Measurements from ENCODE around the gene USP17L30.
"Not testable (repeated sequence)": the region's sequence is repeated elsewhere in the genome, so short reads cannot be mapped to it uniquely, and the experiment has no call there.

The USP17L30 gene, protein sequence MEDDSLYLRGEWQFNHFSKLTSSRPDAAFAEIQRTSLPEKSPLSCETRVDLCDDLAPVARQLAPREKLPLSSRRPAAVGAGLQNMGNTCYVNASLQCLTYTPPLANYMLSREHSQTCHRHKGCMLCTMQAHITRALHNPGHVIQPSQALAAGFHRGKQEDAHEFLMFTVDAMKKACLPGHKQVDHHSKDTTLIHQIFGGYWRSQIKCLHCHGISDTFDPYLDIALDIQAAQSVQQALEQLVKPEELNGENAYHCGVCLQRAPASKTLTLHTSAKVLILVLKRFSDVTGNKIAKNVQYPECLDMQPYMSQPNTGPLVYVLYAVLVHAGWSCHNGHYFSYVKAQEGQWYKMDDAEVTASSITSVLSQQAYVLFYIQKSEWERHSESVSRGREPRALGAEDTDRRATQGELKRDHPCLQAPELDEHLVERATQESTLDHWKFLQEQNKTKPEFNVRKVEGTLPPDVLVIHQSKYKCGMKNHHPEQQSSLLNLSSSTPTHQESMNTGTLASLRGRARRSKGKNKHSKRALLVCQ

GRCh38 chr4:9362829-9363228 lies at the start of gene USP17L30:
TSS of gene USP17L30 (plus strand) at chr4:9363129. CDS start at chr4:9363129, 0 bp downstream.
- FAIRE-seq, result not testable (repeated sequence)

DNA sequence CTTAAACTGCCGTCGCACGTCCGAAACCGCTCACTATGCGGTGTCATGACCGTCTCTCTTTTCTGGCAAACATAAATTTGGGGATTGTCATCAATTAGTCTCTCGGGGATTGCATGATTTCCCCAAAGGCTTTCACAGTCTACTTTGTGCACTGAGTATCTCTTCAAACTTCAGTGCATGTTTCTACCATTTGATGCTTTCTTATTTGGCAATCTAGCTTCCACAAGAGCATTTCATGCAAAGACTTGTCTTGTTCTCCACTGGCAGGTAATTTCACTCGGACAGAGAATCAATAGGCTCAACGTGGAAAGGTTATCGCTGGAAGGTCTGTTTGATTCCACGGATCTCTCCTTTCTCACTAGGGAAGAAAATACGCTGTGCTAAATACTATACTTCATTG lies 38.7 kb upstream of the USP17L30 start:
- FAIRE-seq, result not testable (repeated sequence)

DNA sequence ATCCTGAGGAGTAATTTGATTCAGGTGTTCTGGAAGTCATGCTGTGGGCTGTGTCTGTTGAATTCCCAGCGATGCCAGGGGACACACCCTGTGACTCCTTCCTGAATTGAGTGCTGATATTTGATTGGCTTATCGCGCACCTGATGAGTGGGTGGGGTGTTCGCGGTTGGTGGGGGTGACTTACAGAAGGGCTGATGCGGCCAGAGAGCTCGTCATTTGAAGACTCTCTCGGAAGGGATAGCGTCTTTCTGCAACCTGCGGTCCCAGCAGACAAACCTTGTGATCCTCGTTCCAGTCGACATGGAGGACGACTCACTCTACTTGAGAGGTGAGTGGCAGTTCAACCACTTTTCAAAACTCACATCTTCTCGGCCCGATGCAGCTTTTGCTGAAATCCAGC lies 38.1 kb upstream of the USP17L30 start, which contains the start of gene USP17L24:
USP17L24 (plus strand) TSS at position 301 of the 400 bp plus-strand sequence; CDS start at position 301, 0 bp downstream.
- FAIRE-seq, result not testable (repeated sequence)

GRCh38 chr4:9329611-9330010 lies 33.3 kb upstream of the USP17L30 start, which contains the start of gene USP17L25:
TSS of gene USP17L25 (plus strand) at chr4:9329911. CDS start at chr4:9329911, 0 bp downstream.
- not testable (repeated sequence) for FAIRE-seq

GRCh38 chr4:9334358-9334757 lies 28.6 kb upstream of the USP17L30 start, which contains the start of gene USP17L26:
TSS of gene USP17L26 (plus strand) at chr4:9334658. CDS start at chr4:9334658, 0 bp downstream.
- not testable (repeated sequence) for FAIRE-seq

DNA sequence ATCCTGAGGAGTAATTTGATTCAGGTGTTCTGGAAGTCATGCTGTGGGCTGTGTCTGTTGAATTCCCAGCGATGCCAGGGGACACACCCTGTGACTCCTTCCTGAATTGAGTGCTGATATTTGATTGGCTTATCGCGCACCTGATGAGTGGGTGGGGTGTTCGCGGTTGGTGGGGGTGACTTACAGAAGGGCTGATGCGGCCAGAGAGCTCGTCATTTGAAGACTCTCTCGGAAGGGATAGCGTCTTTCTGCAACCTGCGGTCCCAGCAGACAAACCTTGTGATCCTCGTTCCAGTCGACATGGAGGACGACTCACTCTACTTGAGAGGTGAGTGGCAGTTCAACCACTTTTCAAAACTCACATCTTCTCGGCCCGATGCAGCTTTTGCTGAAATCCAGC lies 23.8 kb upstream of the USP17L30 start, which contains the start of gene USP17L5:
USP17L5 (plus strand) TSS at position 301 of the 400 bp plus-strand sequence; CDS start at position 301, 0 bp downstream.
- FAIRE-seq, result not testable (repeated sequence)

DNA sequence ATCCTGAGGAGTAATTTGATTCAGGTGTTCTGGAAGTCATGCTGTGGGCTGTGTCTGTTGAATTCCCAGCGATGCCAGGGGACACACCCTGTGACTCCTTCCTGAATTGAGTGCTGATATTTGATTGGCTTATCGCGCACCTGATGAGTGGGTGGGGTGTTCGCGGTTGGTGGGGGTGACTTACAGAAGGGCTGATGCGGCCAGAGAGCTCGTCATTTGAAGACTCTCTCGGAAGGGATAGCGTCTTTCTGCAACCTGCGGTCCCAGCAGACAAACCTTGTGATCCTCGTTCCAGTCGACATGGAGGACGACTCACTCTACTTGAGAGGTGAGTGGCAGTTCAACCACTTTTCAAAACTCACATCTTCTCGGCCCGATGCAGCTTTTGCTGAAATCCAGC lies 19.1 kb upstream of the USP17L30 start, which contains the start of gene USP17L27:
USP17L27 (plus strand) TSS at position 301 of the 400 bp plus-strand sequence; CDS start at position 301, 0 bp downstream.
- FAIRE-seq, result not testable (repeated sequence)

DNA sequence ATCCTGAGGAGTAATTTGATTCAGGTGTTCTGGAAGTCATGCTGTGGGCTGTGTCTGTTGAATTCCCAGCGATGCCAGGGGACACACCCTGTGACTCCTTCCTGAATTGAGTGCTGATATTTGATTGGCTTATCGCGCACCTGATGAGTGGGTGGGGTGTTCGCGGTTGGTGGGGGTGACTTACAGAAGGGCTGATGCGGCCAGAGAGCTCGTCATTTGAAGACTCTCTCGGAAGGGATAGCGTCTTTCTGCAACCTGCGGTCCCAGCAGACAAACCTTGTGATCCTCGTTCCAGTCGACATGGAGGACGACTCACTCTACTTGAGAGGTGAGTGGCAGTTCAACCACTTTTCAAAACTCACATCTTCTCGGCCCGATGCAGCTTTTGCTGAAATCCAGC lies 14.3 kb upstream of the USP17L30 start, which contains the start of gene USP17L28:
USP17L28 (plus strand) TSS at position 301 of the 400 bp plus-strand sequence; CDS start at position 301, 0 bp downstream.
- not testable (repeated sequence) for FAIRE-seq

- not testable (repeated sequence) for FAIRE-seq
Observed at GRCh38 chr4:9350866-9351265, 12.1 kb upstream of the USP17L30 start.

- FAIRE-seq, result not testable (repeated sequence)
Observed at GRCh38 chr4:9353338-9353737, 9.6 kb upstream of the USP17L30 start, which contains the start of gene USP17L29. TSS of gene USP17L29 (plus strand) at chr4:9353638. CDS start at chr4:9353638, 0 bp downstream.

DNA sequence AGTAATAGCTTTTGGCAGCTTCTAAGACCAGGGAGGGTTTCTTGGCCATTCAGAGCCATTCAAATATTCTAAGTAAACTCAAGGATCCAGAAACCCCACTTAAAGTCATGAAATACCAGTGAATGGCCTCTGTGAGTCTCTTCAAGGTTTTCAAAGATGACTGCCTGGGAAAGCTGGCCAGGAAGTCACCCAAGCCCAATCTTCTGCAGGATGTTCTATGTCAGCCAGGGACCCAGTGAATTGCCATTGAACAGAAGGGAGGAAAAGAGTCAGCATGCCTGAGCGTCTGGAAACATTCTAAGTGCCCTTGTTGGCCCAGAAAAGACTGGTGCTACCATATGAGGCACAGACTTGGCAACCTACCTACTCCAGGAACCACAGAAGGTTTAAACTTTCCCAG lies 17.0 kb downstream of the USP17L30 start:
- not testable (repeated sequence) for FAIRE-seq

GRCh38 chr4:9381012-9381534 lies 18.1 kb downstream of the USP17L30 start:
- not testable (repeated sequence) for FAIRE-seq

GRCh38 chr4:9384126-9384525 lies 21.2 kb downstream of the USP17L30 start:
- no peak for FAIRE-seq

- FAIRE-seq, result not testable (repeated sequence)
Observed at GRCh38 chr4:9389001-9389400, 26.1 kb downstream of the USP17L30 start.

- FAIRE-seq, result not testable (repeated sequence)
Observed at GRCh38 chr4:9405774-9406173, 42.8 kb downstream of the USP17L30 start.

- FAIRE-seq, result not testable (repeated sequence)
Observed at GRCh38 chr4:9406491-9406890, 43.6 kb downstream of the USP17L30 start.

GRCh38 chr4:9409793-9410192 lies 46.9 kb downstream of the USP17L30 start:
- FAIRE-seq, result no peak
